CD4-positive, alpha-beta T cell (primary cell): ENCODE results near the gene MRPS18B. TPM values are rescaled to one million over a fixed set of nuclear protein-coding genes. Genes with fewer than 3 reads are reported as not detected.

Experiments used
- ATAC-seq: fragments of 200-7000 bp; cut with Tn5 transposase; one replicate; pipeline ENCODE4 v1.10.0; 2022; ENCODE audit warnings: mild to moderate bottlenecking; ENCODE audit not compliant: poor library complexity
- CTCF ChIA-PET: fragments of 350-600 bp; sonication (Branson Sonifier 250); formaldehyde crosslinking; loops from one replicate; lab custom pipeline; 2021; ENCODE audit warnings: antibody characterized with exemption, inconsistent platforms; lab: Charles Lee
- POLR2A ChIA-PET: fragments of 350-600 bp; sonication (Branson Sonifier 250); formaldehyde crosslinking; loops from one replicate; lab custom pipeline; 2021; ENCODE audit warnings: antibody characterized with exemption, inconsistent platforms; lab: Charles Lee
- DNase-seq, 14 experiments: peaks; one replicate each; pipeline ENCODE4 v3.0.0-alpha.2; 2013 to 2020; ENCODE audit warnings: mixed read lengths in 2 of 14
- H3K27ac ChIP-seq, 2 donors: one replicate each; pipeline versions ENCODE4 v1.5.1 to v1.7.0; 2013; ENCODE audit warnings: low read length in 2 of 2, low read depth in 1 of 2, mild to moderate bottlenecking in 1 of 2
- H3K27me3 ChIP-seq, 2 experiments: 1 replicate in 1 of 2; 2 replicates in 1 of 2; pipeline versions ENCODE4 v1.6.1 to v1.7.0; 2013; ENCODE audit warnings: low read length in 2 of 2, control low read depth in 1 of 2, mild to moderate bottlenecking in 1 of 2, moderate library complexity in 1 of 2; ENCODE audit not compliant: insufficient read depth in 2 of 2, control insufficient read depth in 1 of 2
- H3K36me3 ChIP-seq: one replicate; pipeline ENCODE4 v1.6.1; 2013; ENCODE audit warnings: low read length, control low read depth; ENCODE audit not compliant: insufficient read depth
- H3K4me1 ChIP-seq: one replicate; pipeline ENCODE4 v1.6.1; 2013; ENCODE audit warnings: low read length, control low read depth; ENCODE audit not compliant: insufficient read depth
- H3K4me3 ChIP-seq: one replicate; pipeline ENCODE4 v1.5.1; 2013; ENCODE audit warnings: mild to moderate bottlenecking, low read length, moderate library complexity
- H3K9me3 ChIP-seq, 2 experiments: 1 replicate in 1 of 2; 2 replicates in 1 of 2; pipeline versions ENCODE4 v1.6.1 to v1.7.0; 2013; ENCODE audit warnings: low read length in 2 of 2, mild to moderate bottlenecking in 2 of 2, control low read depth in 1 of 2, moderate library complexity in 1 of 2; ENCODE audit not compliant: control insufficient read depth in 1 of 2, insufficient read depth in 1 of 2
- H3K27ac Mint-ChIP-seq: one replicate; pipeline ENCODE4 v1.8.0; 2020; ENCODE audit warnings: mixed read lengths
- H3K27me3 Mint-ChIP-seq: one replicate; pipeline ENCODE4 v1.8.0; 2021; ENCODE audit warnings: mixed read lengths
- H3K36me3 Mint-ChIP-seq: one replicate; pipeline ENCODE4 v1.8.0; 2021; ENCODE audit warnings: low read depth, mixed read lengths
- H3K4me1 Mint-ChIP-seq: one replicate; pipeline ENCODE4 v1.8.0; 2021; ENCODE audit warnings: low read depth, mixed read lengths
- H3K4me3 Mint-ChIP-seq: one replicate; pipeline ENCODE4 v1.8.0; 2020; ENCODE audit warnings: mild to moderate bottlenecking, mixed read lengths
- H3K9me3 Mint-ChIP-seq: one replicate; pipeline ENCODE4 v1.8.0; 2020; ENCODE audit warnings: mixed read lengths
- intact Hi-C, 2 experiments: fragments of 100-400 bp; cut with DNase I in 1 of 2; cut with micrococcal nuclease in 1 of 2; formaldehyde crosslinking; loops; one replicate each; pipeline versions ENCODE4 v1.15.1 to v1.9.0; 2023 to 2025; cut with DNase I, micrococcal nuclease
- total RNA-seq, 174 experiments: library from RNA in 2 of 174; stranded (reverse) in 2 of 174; gene quantifications; one replicate each; pipeline ENCODE4 v1.2.3 and lab custom pipeline; 2021 to 2026
- TF ChIP-seq, protein P1 (sequence below): fragments of 200-600 bp; IDR thresholded peaks from one replicate; pipeline ENCODE4 v1.8.0; 2022; ENCODE audit warnings: antibody characterized with exemption, mild to moderate bottlenecking

MRPS18B gene
- total RNA-seq, 2 experiments from 2014 or later, result 15.3 to 15.5 TPM

DNA sequence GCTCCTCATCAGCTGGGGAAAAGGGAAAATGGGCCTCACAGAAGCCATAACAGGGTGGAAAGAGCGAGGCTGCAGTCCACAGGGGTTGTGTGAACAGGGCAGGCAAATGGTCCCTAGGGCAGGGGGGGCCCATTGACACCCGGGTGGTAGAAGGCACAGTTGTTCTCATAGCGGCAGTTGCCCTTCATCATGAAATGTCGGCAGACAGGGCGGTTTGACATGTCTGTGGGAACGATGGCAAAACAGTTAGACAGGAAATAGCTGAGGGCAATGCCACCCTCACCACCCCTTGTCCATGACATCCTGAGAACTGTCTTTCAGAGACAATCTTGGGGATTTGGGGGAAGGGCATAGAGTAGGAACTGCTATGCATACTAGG lies 16.2 kb upstream of the MRPS18B start:
- ATAC-seq (peak; percentile 22), DNase-seq (peak in 2 of 14 experiments; percentile 31 to 45)
- Mint-ChIP-seq H3K9me3 (no peaks in the 10 kb centered on the region), H3K27ac (peak overlapping the region; percentile 58), H3K4me3 (no peak overlapping the region), H3K27me3 (no peaks in the 10 kb centered on the region), H3K36me3 (peaks cover 72% of the 10 kb centered on the region), H3K4me1 (peaks cover 35% of the 10 kb centered on the region)
- no peaks in the 10 kb centered on the region for H3K27me3 ChIP-seq
- H3K27ac ChIP-seq, result peak overlapping the region; percentile 29 to 37
- intact Hi-C loops, result no loop called here
- no peaks in the 10 kb centered on the region for H3K9me3 ChIP-seq
- H3K4me1 ChIP-seq, result peaks cover 14% of the 10 kb centered on the region
- TF ChIP-seq, protein P1, sequence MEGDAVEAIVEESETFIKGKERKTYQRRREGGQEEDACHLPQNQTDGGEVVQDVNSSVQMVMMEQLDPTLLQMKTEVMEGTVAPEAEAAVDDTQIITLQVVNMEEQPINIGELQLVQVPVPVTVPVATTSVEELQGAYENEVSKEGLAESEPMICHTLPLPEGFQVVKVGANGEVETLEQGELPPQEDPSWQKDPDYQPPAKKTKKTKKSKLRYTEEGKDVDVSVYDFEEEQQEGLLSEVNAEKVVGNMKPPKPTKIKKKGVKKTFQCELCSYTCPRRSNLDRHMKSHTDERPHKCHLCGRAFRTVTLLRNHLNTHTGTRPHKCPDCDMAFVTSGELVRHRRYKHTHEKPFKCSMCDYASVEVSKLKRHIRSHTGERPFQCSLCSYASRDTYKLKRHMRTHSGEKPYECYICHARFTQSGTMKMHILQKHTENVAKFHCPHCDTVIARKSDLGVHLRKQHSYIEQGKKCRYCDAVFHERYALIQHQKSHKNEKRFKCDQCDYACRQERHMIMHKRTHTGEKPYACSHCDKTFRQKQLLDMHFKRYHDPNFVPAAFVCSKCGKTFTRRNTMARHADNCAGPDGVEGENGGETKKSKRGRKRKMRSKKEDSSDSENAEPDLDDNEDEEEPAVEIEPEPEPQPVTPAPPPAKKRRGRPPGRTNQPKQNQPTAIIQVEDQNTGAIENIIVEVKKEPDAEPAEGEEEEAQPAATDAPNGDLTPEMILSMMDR, result no peak
- ChIA-PET POLR2A (interaction anchor here (1.0 to 7.2 kb wide), 6 partner anchors 11 to 107 kb away, joined by 4 to 135 read pairs (median 6); partner anchors contain the start of gene ABCF1), CTCF (interaction anchor here (1.4 to 1.6 kb wide), 3 partner anchors 57 to 148 kb away, joined by 3 to 5 read pairs (median 3); no protein-coding TSS in a partner anchor)
- H3K36me3 ChIP-seq, result peaks cover 60% of the 10 kb centered on the region
- no peak overlapping the region for H3K4me3 ChIP-seq

DNA sequence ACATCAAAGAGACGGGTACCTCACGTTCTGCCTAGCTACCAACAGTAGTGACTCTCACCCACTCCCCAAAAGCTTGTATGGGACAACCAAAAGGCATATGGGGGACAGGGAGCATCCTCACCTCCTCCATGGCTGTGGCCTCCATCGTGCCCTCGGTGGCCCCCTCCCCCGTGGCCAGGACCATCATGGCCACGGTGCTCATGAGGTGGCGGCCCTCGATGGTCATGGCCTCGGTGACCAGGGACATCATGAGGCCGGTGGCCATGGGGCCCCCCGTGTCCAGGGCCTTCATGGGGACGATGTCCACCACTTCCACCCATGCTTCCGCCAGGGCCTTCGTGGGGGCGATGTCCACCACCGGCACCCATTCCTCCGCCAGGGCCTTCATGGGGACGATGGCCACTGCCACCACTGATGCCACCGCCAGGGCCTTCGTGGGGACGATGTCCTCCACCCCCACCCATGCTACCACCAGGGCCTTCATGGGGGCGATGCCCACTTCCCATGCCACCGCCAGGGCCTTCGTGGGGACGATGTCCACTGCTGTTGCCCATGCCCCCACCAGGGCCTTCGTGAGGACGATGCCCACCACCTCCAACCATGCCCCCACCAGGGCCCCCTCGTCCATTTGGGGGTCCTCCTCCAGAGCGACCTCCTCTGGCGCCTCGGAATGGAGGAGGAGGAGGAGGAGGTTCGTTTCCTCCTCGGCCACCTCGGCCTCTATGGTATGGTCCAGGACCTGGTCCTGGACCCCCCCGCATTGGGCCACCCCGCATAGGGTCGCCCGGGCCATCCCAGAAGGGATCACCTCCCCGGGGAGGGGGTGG lies 15.6 kb upstream of the MRPS18B start:
- no peaks in the 10 kb centered on the region for H3K9me3 ChIP-seq
- peaks cover 14% of the 10 kb centered on the region for H3K4me1 ChIP-seq
- Mint-ChIP-seq H3K4me1 (peaks cover 35% of the 10 kb centered on the region), H3K9me3 (no peaks in the 10 kb centered on the region), H3K36me3 (peaks cover 77% of the 10 kb centered on the region), H3K27ac (peak overlapping the region; percentile 60), H3K4me3 (no peak overlapping the region), H3K27me3 (no peaks in the 10 kb centered on the region)
- peaks cover 66% of the 10 kb centered on the region for H3K36me3 ChIP-seq
- DNase-seq (peak in 1 of 14 experiments; percentile 38), ATAC-seq (no peak)
- intact Hi-C loops, result no loop called here
- no peak overlapping the region for H3K4me3 ChIP-seq
- no peaks in the 10 kb centered on the region for H3K27me3 ChIP-seq
- POLR2A ChIA-PET, result interaction anchor here (1.7 to 7.2 kb wide), 2 partner anchors 12 to 31 kb away, joined by 5 to 135 read pairs; partner anchors contain the start of gene ABCF1
- TF ChIP-seq, protein P1, result no peak
- peak overlapping the region in 1 of 2 donors; percentile 37 for H3K27ac ChIP-seq
- CTCF ChIA-PET, result interaction anchor here (1.4 to 1.6 kb wide), 2 partner anchors 57 to 61 kb away, joined by 3 to 5 read pairs; no protein-coding TSS in a partner anchor

DNA sequence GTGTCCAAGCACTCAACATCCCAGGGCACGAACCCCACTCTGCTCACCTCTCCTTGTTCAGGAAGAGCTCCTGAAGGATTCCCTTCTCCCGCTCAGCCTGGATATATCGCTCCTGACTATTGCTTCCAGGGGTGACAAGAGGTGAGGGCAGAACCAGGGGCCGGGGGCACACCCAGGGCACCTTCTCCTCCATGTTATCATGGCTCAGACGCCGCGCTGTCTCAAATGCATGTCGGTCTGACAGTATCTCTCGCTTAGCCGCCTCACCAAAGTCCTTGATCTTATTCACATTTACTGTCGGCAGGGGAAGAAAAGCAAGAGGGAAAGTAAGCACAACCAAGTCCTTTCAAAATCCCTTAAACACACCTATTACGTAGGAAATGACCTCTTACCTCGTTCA lies 13.7 kb upstream of the MRPS18B start:
- no peaks in the 10 kb centered on the region for H3K27me3 Mint-ChIP-seq
- DNase-seq (no peak), ATAC-seq (no peak)
- H3K4me3 ChIP-seq, result no peak overlapping the region
- H3K36me3 Mint-ChIP-seq, result peaks cover 90% of the 10 kb centered on the region
- intact Hi-C loops, result no loop called here
- peaks cover 11% of the 10 kb centered on the region for H3K4me1 ChIP-seq
- H3K9me3 Mint-ChIP-seq, result no peaks in the 10 kb centered on the region
- TF ChIP-seq, protein P1, result no peak
- H3K36me3 ChIP-seq, result peaks cover 85% of the 10 kb centered on the region
- H3K27ac Mint-ChIP-seq, result peak overlapping the region; percentile 60
- no peak overlapping the region for H3K4me3 Mint-ChIP-seq
- H3K27me3 ChIP-seq, result no peaks in the 10 kb centered on the region
- H3K27ac ChIP-seq, result no peak overlapping the region
- H3K4me1 Mint-ChIP-seq, result peaks cover 40% of the 10 kb centered on the region
- ChIA-PET POLR2A (interaction anchor here (0.7 to 4.2 kb wide), 6 partner anchors 10 to 59 kb away, joined by 3 to 32 read pairs (median 3); partner anchors contain the start of gene MRPS18B), CTCF (interaction anchor here (0.5 to 2.4 kb wide), 3 partner anchors 11 to 122 kb away, joined by 3 to 8 read pairs (median 6); no protein-coding TSS in a partner anchor)
- no peaks in the 10 kb centered on the region for H3K9me3 ChIP-seq
